ENCODE measurements around the gene DPM2.

The DPM2 gene

DNA sequence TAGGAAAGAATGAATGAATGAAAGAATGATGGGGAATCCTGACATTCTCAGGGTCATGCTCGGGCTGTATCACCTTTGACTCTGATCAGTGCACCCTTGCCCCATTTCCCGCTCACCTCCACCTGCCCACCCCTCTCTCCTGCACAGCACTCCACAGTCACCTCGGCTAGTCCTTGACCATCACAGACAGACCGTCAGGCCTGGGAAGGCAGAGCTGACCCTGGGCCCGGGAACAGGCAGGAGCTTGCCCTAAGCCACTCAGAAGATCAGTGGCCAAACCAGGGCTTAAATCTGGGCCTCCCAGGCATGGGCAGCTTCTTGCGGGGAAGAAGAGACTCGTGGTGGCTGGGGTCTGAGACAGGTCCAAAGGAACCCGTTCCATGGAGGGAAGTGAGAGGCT is 41.8 kb downstream of the DPM2 start:
- no peak for DNase-seq

DNA sequence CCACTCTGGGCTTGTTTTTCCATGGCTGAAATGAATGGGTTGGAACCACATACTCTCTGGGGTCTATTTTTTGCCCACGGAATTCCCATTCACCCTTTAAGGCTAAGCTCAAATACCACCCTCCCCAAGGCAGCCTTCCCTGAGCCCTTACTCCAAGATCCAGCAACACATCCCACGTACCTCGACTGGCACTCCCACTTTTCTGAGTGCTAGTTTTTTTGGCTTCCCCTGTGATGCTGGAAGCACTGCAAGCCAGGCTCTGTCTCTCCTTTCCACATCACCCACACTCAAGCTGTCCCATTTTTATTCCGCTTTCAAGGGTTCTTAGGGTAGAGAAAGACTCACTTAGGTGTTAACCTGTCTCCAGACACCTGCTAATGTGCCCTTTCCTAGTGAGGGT is 44.3 kb downstream of the DPM2 start:
- no peak for DNase-seq

DNA sequence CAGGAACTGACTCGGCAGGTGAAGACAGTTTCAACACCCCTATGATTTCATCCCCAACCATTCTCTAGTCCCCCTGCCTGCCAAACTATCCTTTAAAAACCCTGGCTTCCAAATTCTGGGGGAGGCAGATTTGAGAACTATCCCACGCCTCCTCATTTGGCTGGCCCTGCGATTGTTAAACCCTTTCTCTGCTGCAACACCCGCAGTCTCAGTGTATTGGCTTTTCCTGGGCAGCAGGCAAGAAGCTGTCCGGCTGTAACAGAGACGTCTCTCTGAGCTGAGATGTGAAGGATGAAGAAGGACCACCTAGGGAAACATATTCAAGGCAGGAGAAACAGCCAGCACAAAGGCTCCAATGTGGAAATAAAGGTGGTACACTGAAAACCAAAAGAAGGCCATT is 44.8 kb downstream of the DPM2 start:
- DNase-seq: no peak

DNA sequence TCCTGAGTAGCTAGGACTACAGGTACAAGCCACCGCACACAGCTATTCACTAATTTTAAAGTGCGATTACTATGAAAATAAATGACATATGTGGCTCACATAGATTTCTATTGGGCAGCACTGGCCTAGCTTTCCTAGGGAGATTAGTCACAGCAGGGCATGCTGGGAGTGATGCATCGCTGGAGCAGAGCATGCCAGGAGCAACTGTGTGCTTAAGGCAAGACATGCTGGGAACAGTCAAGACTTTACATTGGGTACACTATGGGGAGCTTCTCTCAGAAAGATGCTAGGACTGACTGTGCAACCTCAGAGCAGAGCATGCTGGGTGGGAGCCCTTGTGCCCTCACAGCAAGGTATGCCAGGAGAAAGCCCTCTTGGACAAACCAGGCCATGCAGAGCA is 47.6 kb downstream of the DPM2 start:
- DNase-seq: no peak

DNA sequence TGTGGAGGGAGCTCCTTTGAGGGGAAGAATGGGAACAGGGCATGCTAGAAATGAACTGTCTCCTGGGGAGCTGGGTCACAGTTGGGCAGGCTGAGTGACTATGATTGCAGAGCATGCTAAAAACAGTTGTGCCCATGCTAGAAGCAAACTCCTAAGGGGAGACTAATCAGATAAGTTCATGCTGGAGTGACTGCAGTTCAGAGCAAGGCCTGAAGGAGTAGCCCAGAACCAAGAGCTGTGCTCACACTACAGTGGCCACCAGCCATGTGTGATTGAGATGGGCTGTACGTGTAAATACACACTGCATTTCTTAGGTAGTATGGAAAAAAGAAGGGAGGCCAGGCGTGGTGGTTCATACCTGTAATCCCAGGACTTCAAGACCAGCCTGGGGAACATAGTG is 49.9 kb downstream of the DPM2 start:
- no peak for DNase-seq

DNA sequence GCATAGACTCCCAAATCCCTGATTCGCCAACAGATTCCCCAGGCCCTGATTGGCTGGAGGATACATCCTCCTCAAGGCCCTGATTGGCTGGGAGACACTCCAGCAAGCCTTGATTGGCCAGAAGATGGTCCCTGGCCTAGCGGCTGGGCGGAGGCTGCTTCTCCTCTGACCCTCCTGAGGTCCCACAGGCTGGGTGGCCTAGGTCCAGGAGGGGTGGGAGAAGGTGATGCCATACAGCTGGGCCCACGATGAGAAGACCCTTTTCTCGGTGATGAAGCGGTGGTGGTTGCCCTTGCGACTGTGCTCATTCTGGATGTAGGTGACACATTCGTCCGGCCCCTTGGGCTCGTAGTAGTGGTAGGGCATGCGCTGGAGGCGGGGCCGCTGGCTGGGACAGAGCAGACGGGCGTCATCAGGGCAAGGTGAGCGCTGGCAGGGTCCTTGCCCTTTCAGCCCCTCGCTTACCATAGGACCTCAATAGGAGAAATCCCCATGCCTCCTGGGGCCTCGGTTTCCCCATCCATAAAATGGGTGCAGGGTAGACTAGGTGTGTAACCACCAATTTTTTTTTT is 51.2 kb downstream of the DPM2 start:
- no peak for DNase-seq

DNA sequence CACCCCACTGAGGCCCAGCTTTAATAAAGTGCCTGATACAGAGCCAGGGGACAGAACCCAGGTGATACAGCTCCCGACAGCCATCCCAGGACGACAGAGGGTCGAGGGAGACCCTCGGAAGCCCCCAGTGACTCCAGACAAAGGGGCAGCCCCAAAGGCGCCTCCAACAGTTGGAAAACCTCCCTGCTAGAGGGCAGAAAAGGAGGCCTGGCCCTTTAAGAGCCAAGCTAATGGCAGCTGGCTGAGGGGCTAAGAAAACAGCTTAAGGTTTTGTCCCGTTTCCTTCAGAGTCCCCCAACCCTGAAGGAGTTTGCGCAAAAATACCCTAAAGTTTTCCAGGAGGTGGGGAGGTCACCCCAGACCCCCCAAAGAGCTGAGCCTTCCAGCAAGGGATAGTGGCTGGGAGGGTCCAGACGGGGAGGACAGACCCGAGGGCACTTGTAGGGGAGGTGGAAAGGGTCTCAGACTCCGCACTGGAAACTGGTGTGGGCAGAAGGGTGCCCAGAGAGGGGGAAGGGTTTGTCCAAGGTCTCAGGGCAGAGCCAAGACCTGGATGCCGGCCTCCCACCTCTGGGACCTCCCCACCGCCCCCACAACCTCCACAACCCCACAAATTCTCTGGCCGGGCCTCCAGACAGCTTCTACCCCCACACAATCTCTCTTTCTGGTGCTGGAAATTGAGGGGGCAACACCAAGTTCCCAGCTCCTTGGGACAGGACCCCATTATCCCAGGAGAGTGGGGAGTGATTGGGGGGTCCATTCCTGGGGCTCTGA is 52.0 kb downstream of the DPM2 start:
- no peak for DNase-seq
